Upper lobe of left lung (tissue), 6 donors: ENCODE data around the gene ATXN2. TPM values are rescaled to one million over a fixed set of nuclear protein-coding genes. Genes with fewer than 3 reads are reported as not detected.
A peak's percentile ranks its signal among the peaks of the same experiment; 100 is the strongest.

Source experiments
- ATAC-seq, 2 donors: fragments of 200-7000 bp; cut with Tn5 transposase; one replicate each; pipeline ENCODE4 v1.9.1; 2022; ENCODE audit warnings: mild to moderate bottlenecking in 2 of 2, moderate library complexity in 2 of 2; ENCODE audit not compliant: low FRiP score in 2 of 2
- DNase-seq, 2 donors: peaks; one replicate each; pipeline ENCODE4 v3.0.0-alpha.2; 2019 to 2020
- H3K27ac ChIP-seq, 4 donors: fragments of 200-600 bp; sonication (generic); one replicate each; pipeline ENCODE4 v1.5.1; 2016 to 2019
- H3K27me3 ChIP-seq, 4 donors: fragments of 200-600 bp; sonication (generic); one replicate each; pipeline ENCODE4 v1.5.1; 2017 to 2019
- H3K36me3 ChIP-seq, 4 donors: fragments of 200-600 bp; sonication (generic); one replicate each; pipeline ENCODE4 v1.5.1; 2016 to 2019
- H3K4me1 ChIP-seq, 4 donors: fragments of 200-600 bp; sonication (generic); one replicate each; pipeline ENCODE4 v1.5.1; 2018 to 2019
- H3K4me3 ChIP-seq, 4 donors: fragments of 200-600 bp; sonication (generic); one replicate each; pipeline ENCODE4 v1.5.1; 2017 to 2019; ENCODE audit warnings: mild to moderate bottlenecking in 2 of 4, moderate library complexity in 1 of 4
- H3K9me3 ChIP-seq, 4 donors: fragments of 200-600 bp; sonication (generic); one replicate each; pipeline ENCODE4 v1.5.1; 2018 to 2019
- EP300 ChIP-seq, 4 donors: sonication (generic); formaldehyde crosslinking; IDR thresholded peaks; one replicate each; pipeline ENCODE4 v1.5.1; 2017; ENCODE audit warnings: antibody characterized with exemption in 4 of 4, control low read depth in 2 of 4
- POLR2A ChIP-seq, 4 donors: fragments of 450-650 bp; IDR thresholded peaks; one replicate each; pipeline ENCODE4 v1.5.1; 2016 to 2017; ENCODE audit warnings: antibody characterized with exemption in 4 of 4, mild to moderate bottlenecking in 2 of 4
- POLR2AphosphoS5 ChIP-seq, 2 donors: sonication (generic); formaldehyde crosslinking; IDR thresholded peaks; one replicate each; pipeline ENCODE4 v1.5.1; 2017; ENCODE audit warnings: antibody characterized with exemption in 2 of 2
- WGBS, 2 donors: methylation state at CpG; one replicate each; pipeline ENCODE4 v1.1.5; 2017 to 2018; 5-methylcytosine and 5-hydroxymethylcytosine counted together
- total RNA-seq, 6 donors: library from RNA; depleted of rRNA in 4 of 6; stranded (reverse); fragments of >200 nt in 4 of 6; gene quantifications; one replicate each; pipeline versions ENCODE4 v1.1.0 to v1.2.1, GENCODE V29; 2016 to 2021
- TF ChIP-seq, protein P1 (sequence below), 6 experiments: fragments of 450-650 bp in 4 of 6; fragments of 200-600 bp in 2 of 6; sonication (generic) in 2 of 6; IDR thresholded peaks; one replicate each; pipeline ENCODE4 v1.5.1; 2016 to 2019; ENCODE audit warnings: antibody characterized with exemption in 6 of 6
- donor health status: DM: no; HTN: no; CAD: no; lungs with moderate emphysema.
- donor health status: DM: no; HTN: yes; CAD: no; lungs with severe emphysema.

ATXN2 gene
- total RNA-seq, 6 donors from 2014 or later: 50.7 to 189 (median 75.2) TPM

DNA sequence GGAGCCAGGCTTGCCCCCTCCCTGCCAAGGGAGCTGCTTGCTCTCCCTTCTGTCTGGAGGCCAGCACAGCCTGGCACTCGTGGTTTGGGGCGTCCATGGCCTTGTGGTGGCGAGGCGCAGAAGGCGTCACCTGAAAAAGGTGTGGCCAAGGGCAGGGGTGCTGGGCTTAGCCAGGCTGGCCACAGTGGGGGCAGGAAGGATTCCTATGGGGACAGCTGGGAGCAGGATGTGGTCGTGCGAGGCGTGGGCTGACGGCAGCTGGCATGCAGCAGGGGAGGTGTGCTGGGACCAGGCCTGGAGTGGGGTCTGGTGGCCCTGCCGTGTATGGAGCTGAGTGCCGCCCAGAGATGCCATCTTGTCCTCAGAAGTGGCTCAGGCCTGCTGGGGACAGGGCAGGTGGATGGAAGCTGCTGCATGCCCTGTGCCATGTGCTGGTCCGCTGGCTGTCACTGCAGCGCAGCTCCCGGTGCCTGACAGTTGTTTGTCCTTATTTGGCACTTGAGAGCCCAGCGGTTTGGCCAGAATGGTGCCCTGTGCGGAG is 163.4 kb downstream of the ATXN2 start:
- peak in 1 of 2 donors; percentile 33 for TF ChIP-seq POLR2AphosphoS5 (IDR thresholded peaks at IDR 0.05)
- TF ChIP-seq, protein P1, sequence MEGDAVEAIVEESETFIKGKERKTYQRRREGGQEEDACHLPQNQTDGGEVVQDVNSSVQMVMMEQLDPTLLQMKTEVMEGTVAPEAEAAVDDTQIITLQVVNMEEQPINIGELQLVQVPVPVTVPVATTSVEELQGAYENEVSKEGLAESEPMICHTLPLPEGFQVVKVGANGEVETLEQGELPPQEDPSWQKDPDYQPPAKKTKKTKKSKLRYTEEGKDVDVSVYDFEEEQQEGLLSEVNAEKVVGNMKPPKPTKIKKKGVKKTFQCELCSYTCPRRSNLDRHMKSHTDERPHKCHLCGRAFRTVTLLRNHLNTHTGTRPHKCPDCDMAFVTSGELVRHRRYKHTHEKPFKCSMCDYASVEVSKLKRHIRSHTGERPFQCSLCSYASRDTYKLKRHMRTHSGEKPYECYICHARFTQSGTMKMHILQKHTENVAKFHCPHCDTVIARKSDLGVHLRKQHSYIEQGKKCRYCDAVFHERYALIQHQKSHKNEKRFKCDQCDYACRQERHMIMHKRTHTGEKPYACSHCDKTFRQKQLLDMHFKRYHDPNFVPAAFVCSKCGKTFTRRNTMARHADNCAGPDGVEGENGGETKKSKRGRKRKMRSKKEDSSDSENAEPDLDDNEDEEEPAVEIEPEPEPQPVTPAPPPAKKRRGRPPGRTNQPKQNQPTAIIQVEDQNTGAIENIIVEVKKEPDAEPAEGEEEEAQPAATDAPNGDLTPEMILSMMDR (IDR thresholded peaks at IDR 0.05): no peak
- H3K27me3 ChIP-seq: no peaks in the 10 kb centered on the region
- ATAC-seq (peak in 1 of 2 donors; percentile 6), DNase-seq (peak in 1 of 2 donors; percentile 69)
- peak overlapping the region; percentile 77 to 89 (median 85) for H3K27ac ChIP-seq
- no peak overlapping the region for H3K4me3 ChIP-seq
- peaks cover 86 to 99% (median 92%) of the 10 kb centered on the region in 4 donors for H3K4me1 ChIP-seq
- no peaks in the 10 kb centered on the region for H3K9me3 ChIP-seq
- WGBS, 2 donors: 51 to 62% methylated on average over 9 to 15 of the region's 16 CpGs
- H3K36me3 ChIP-seq: no peaks in the 10 kb centered on the region

DNA sequence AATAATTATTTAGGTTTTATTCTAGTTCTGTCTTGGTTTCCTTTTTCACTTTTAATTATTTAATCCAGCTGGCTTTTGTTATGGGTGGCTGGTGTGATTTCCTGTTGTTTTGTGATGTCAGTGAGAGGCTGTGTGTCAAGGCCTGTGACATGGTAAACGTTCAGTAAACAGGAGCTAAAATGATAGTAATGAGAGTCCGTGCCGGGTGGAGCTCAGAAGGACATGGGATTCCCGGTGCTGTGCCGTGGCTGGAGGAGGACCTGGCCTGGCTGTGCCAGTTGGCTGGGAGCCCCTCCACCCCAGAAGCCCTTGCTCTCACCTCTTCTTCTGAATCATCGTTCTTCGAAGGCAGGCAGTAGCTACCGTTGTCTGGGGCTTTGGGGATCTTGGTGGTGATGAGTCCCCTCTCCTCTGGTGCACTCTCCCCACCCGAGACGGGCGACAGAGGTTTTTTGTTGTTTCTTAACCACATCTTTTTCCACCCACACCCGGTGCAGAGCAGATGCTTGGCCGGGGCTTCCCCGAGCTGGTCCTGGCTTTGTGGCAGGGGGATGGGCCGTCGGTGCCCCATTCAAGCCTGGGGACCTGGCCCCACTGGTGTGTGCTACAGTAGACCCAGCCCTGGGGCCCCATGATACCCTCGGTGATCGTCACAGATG is 164.3 kb downstream of the ATXN2 start:
- peak; percentile 59 to 68 for DNase-seq
- WGBS, 2 donors: 13 to 26% methylated on average over 18 of the region's 18 CpGs
- Histone ChIP-seq H3K36me3 (no peaks in the 10 kb centered on the region), H3K27ac (peak overlapping the region; percentile 77 to 89 (median 85)), H3K4me3 (peak overlapping the region in 1 of 4 donors; percentile 13), H3K9me3 (no peaks in the 10 kb centered on the region), H3K27me3 (no peaks in the 10 kb centered on the region), H3K4me1 (peaks cover 91 to 99% (median 95%) of the 10 kb centered on the region in 4 donors)
- TF ChIP-seq EP300 (IDR thresholded peaks at IDR 0.05) (peak in 2 of 4 donors; percentile 28 to 38), POLR2A (IDR thresholded peaks at IDR 0.05) (peak in 1 of 4 donors; percentile 50), POLR2AphosphoS5 (IDR thresholded peaks at IDR 0.05) (peak; percentile 64 to 82)
- TF ChIP-seq, protein P1 (IDR thresholded peaks at IDR 0.05): no peak
- ATAC-seq: peak; percentile 38 to 52

GRCh38 chr12:111434049-111434448 is 165.1 kb downstream of the ATXN2 start:
- TF ChIP-seq POLR2AphosphoS5 (IDR thresholded peaks at IDR 0.05) (no peak), POLR2A (IDR thresholded peaks at IDR 0.05) (no peak), EP300 (IDR thresholded peaks at IDR 0.05) (no peak)
- TF ChIP-seq, protein P1 (IDR thresholded peaks at IDR 0.05): no peak
- Histone ChIP-seq H3K4me3 (peak overlapping the region in 1 of 4 donors; percentile 13), H3K4me1 (peaks cover 91 to 99% (median 95%) of the 10 kb centered on the region in 4 donors), H3K36me3 (no peaks in the 10 kb centered on the region), H3K27ac (peak overlapping the region; percentile 77 to 89 (median 85)), H3K27me3 (no peaks in the 10 kb centered on the region), H3K9me3 (no peaks in the 10 kb centered on the region)
- 39 to 42% methylated on average over 3 of the region's 3 CpGs for WGBS, 2 donors
- no peak for ATAC-seq
- DNase-seq: no peak

GRCh38 chr12:111431772-111432171 is 167.3 kb downstream of the ATXN2 start:
- no peak for DNase-seq
- ATAC-seq: no peak
- no peak overlapping the region for H3K4me3 ChIP-seq
- no peaks in the 10 kb centered on the region for H3K36me3 ChIP-seq
- H3K9me3 ChIP-seq: no peaks in the 10 kb centered on the region
- H3K4me1 ChIP-seq: peaks cover 90 to 92% (median 91%) of the 10 kb centered on the region in 4 donors
- 81 to 90% methylated on average over 6 of the region's 6 CpGs for WGBS, 2 donors
- H3K27me3 ChIP-seq: no peaks in the 10 kb centered on the region
- H3K27ac ChIP-seq: peak overlapping the region; percentile 67 to 89 (median 84)
- TF ChIP-seq EP300 (IDR thresholded peaks at IDR 0.05): no peak
- no peak for TF ChIP-seq POLR2A (IDR thresholded peaks at IDR 0.05)
- TF ChIP-seq, protein P1 (IDR thresholded peaks at IDR 0.05): no peak
- TF ChIP-seq POLR2AphosphoS5 (IDR thresholded peaks at IDR 0.05): no peak
